Inferior parietal cortex (tissue), 1 donor: ENCODE results near the gene SLC6A12.

Source experiments
- DNase-seq: peaks from one replicate; pipeline ENCODE4 v3.0.0-alpha.2; 2016; ENCODE audit errors: extremely low spot score

Gene SLC6A12

GRCh38 chr12:234891-235415 lies 21.0 kb upstream of the SLC6A12 start:
- DNase-seq, result no peak

- DNase-seq, result no peak
Observed at GRCh38 chr12:234019-234418, 20.1 kb upstream of the SLC6A12 start.

GRCh38 chr12:233615-233968 lies 19.6 kb upstream of the SLC6A12 start:
- DNase-seq, result no peak

GRCh38 chr12:232731-233614 lies 19.0 kb upstream of the SLC6A12 start:
- no peak for DNase-seq

GRCh38 chr12:230925-231671 lies 17.1 kb upstream of the SLC6A12 start:
- peak; percentile 15 for DNase-seq

- no peak for DNase-seq
Observed at GRCh38 chr12:229441-230191, 15.7 kb upstream of the SLC6A12 start.

- no peak for DNase-seq
Observed at GRCh38 chr12:228846-229200, 14.9 kb upstream of the SLC6A12 start.

- DNase-seq, result no peak
Observed at GRCh38 chr12:227923-228845, 14.2 kb upstream of the SLC6A12 start.

- DNase-seq, result no peak
Observed at GRCh38 chr12:227286-227915, 13.4 kb upstream of the SLC6A12 start.

- no peak for DNase-seq
Observed at GRCh38 chr12:226401-226800, 12.4 kb upstream of the SLC6A12 start.

- DNase-seq, result no peak
Observed at GRCh38 chr12:225012-225411, 11.1 kb upstream of the SLC6A12 start.

- no peak for DNase-seq
Observed at GRCh38 chr12:224330-224729, 10.4 kb upstream of the SLC6A12 start.

- no peak for DNase-seq
Observed at GRCh38 chr12:223841-224240, 9.9 kb upstream of the SLC6A12 start.

GRCh38 chr12:221736-222135 lies 7.8 kb upstream of the SLC6A12 start:
- no peak for DNase-seq

GRCh38 chr12:220946-221550 lies 7.1 kb upstream of the SLC6A12 start:
- no peak for DNase-seq

- no peak for DNase-seq
Observed at GRCh38 chr12:220491-220890, 6.5 kb upstream of the SLC6A12 start.

- peak; percentile 57 for DNase-seq
Observed at GRCh38 chr12:219891-220352, 6.0 kb upstream of the SLC6A12 start.

GRCh38 chr12:218728-219590 lies 5.0 kb upstream of the SLC6A12 start:
- DNase-seq, result no peak

- DNase-seq, result no peak
Observed at GRCh38 chr12:218221-218620, 4.3 kb upstream of the SLC6A12 start.
